ENCODE data around the gene MLEC. TPM values are rescaled to one million over a fixed set of nuclear protein-coding genes. Genes with fewer than 3 reads are reported as not detected.

MLEC gene
- total and polyA plus RNA-seq, 2 donors (not counting 1 experiment from before 2014, with no cell fraction given), result 56.4 to 120 TPM

DNA sequence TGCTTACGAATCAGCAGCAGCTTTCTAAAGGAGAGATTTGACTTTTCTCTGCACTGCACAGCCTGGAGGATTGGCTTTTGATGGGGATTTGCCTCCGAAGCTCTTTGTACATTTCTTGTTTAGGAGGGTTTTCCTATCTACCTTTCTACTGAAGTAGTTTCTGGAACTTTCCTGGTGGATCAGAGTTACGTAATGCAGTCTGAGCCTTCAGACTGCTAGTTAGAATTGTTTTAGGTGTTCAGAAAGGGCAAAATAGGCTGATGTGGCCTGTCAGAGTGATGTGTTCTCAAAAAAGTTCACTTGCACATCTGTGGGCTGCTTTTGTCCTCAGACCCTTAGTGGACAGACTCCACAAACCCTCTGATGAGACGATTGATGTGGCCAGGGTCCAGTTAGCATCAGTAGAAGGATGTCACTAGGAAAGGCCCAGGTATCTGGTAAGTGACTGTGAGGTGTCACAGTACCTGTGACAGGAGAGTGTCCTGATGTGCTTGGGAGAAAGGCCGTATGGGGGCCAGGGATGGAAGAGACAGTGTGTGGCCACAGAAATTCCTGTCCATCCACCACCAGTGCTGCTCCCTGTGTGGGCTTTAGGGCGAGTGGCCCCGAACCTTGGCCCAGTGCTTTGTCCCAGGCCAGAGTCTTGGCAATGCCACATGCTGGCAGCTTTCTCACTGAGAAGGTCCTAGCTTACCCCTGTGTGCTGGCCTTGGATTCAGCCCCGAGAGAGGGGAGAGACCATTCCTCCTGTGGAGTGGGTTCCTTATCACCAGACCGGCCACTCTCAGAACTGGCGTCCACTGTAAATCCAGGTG lies 34.2 kb downstream of the MLEC start:
- H3K36me3 ChIP-seq (ENCODE audit: control insufficient read depth, insufficient read depth, low read length), result peaks cover 21% of the 10 kb centered on the region
- H3K4me2 ChIP-seq (ENCODE audit: extremely low read depth, insufficient read depth, low read length), result no peak overlapping the region
- no peak overlapping the region for H3K9ac ChIP-seq (ENCODE audit: insufficient read depth, low read length)

DNA sequence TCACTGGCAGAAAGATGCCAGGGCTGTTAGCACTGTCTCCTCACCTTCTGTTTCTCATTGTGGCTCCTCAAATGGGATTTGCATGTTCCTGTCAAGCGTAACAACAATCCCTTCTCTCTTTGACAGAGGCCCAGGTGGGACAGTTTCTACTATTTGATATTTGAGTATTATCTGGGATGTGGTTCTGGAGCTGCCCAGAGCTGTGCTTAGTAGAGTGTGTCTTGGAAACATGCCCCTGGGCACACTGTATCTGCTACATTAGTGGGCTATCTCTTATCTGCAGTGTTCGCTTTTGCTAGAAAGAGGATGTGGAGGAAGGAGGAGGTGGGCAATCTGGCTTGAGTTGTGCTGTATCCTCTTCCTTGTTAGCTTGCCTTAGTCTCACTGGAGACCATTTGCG lies 34.9 kb downstream of the MLEC start:
- no peak overlapping the region for H2AFZ ChIP-seq (ENCODE audit: low read length)
- H3K9me3 ChIP-seq (ENCODE audit: control insufficient read depth, insufficient read depth, low read depth, low read length), result no peaks in the 10 kb centered on the region
- H3K4me2 ChIP-seq (ENCODE audit: extremely low read depth, insufficient read depth, low read length), result no peak overlapping the region
- H3K27ac ChIP-seq (ENCODE audit: insufficient read depth, low read length), result no peak overlapping the region
- no peaks in the 10 kb centered on the region for H3K27me3 ChIP-seq (ENCODE audit: control insufficient read depth, insufficient read depth, low read length)
- no peak overlapping the region for H3K4me3 ChIP-seq (replicated peaks in 1 of 4; ENCODE audit: control extremely low read depth in 1 of 4, insufficient read depth in 1 of 4, low read depth in 3 of 4, low read length in 4 of 4)
- TF ChIP-seq, protein P1, sequence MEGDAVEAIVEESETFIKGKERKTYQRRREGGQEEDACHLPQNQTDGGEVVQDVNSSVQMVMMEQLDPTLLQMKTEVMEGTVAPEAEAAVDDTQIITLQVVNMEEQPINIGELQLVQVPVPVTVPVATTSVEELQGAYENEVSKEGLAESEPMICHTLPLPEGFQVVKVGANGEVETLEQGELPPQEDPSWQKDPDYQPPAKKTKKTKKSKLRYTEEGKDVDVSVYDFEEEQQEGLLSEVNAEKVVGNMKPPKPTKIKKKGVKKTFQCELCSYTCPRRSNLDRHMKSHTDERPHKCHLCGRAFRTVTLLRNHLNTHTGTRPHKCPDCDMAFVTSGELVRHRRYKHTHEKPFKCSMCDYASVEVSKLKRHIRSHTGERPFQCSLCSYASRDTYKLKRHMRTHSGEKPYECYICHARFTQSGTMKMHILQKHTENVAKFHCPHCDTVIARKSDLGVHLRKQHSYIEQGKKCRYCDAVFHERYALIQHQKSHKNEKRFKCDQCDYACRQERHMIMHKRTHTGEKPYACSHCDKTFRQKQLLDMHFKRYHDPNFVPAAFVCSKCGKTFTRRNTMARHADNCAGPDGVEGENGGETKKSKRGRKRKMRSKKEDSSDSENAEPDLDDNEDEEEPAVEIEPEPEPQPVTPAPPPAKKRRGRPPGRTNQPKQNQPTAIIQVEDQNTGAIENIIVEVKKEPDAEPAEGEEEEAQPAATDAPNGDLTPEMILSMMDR (conservative IDR thresholded peaks at IDR 0.05 in 1 of 2, IDR thresholded peaks at IDR 0.05 in 1 of 2; ENCODE audit: low read depth in 1 of 2, low read length in 2 of 2), result no peak
- TF ChIP-seq EZH2 (IDR thresholded peaks at IDR 0.05; ENCODE audit: low read length, missing control alignments), result no peak
- no peaks in the 10 kb centered on the region for H3K79me2 ChIP-seq (ENCODE audit: control insufficient read depth, insufficient read depth, low read length)
- H4K20me1 ChIP-seq (ENCODE audit: control insufficient read depth, extremely low read depth, insufficient read depth, low read length), result no peaks in the 10 kb centered on the region
- H3K4me1 ChIP-seq (ENCODE audit: control insufficient read depth, extremely low read depth, insufficient read depth, low read length), result peaks cover 3% of the 10 kb centered on the region
- H3K9ac ChIP-seq (ENCODE audit: insufficient read depth, low read length), result no peak overlapping the region
- no peak for DNase-seq (ENCODE audit: low read depth in 2 of 2)
- peaks cover 20% of the 10 kb centered on the region for H3K36me3 ChIP-seq (ENCODE audit: control insufficient read depth, insufficient read depth, low read length)

More for the DNA sequence above, 34.2 kb downstream of the MLEC start:
- Histone ChIP-seq H3K79me2 (ENCODE audit: control insufficient read depth, insufficient read depth, low read length) (no peaks in the 10 kb centered on the region), H3K27ac (ENCODE audit: insufficient read depth, low read length) (no peak overlapping the region), H3K9me3 (ENCODE audit: control insufficient read depth, insufficient read depth, low read depth, low read length) (no peaks in the 10 kb centered on the region), H4K20me1 (ENCODE audit: control insufficient read depth, extremely low read depth, insufficient read depth, low read length) (no peaks in the 10 kb centered on the region), H2AFZ (ENCODE audit: low read length) (no peak overlapping the region), H3K27me3 (ENCODE audit: control insufficient read depth, insufficient read depth, low read length) (no peaks in the 10 kb centered on the region), H3K4me1 (ENCODE audit: control insufficient read depth, extremely low read depth, insufficient read depth, low read length) (peaks cover 3% of the 10 kb centered on the region), H3K4me3 (replicated peaks in 1 of 4; ENCODE audit: control extremely low read depth in 1 of 4, insufficient read depth in 1 of 4, low read depth in 3 of 4, low read length in 4 of 4) (no peak overlapping the region)
- TF ChIP-seq, protein P1 (conservative IDR thresholded peaks at IDR 0.05 in 1 of 2, IDR thresholded peaks at IDR 0.05 in 1 of 2; ENCODE audit: low read depth in 1 of 2, low read length in 2 of 2), result no peak
- no peak for TF ChIP-seq EZH2 (IDR thresholded peaks at IDR 0.05; ENCODE audit: low read length, missing control alignments)
- DNase-seq (ENCODE audit: low read depth in 2 of 2), result no peak

DNA sequence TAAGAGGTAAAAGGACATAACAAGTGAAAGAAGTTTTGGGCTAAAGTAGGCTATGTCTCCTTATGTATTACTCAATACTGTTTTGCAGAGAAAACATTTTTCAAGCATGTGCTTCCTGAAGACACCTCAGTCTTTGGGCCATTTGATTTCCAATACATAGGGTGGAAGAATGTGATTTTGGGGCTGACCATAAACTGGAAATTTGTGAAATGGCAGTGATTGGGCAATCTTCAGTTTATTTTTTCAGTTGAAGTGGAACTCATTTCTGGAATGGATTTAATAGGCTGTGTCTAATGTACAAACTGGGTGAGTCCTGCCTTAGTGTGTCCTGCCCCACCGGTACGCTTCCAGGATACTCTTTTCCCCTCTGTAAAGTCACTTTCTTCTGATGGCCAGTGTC lies 35.8 kb downstream of the MLEC start:
- peak in 1 of 2 donors; percentile 32 for DNase-seq (ENCODE audit: low read depth in 2 of 2)
- Histone ChIP-seq H3K4me1 (ENCODE audit: control insufficient read depth, extremely low read depth, insufficient read depth, low read length) (peaks cover 3% of the 10 kb centered on the region), H3K9me3 (ENCODE audit: control insufficient read depth, insufficient read depth, low read depth, low read length) (no peaks in the 10 kb centered on the region), H3K36me3 (ENCODE audit: control insufficient read depth, insufficient read depth, low read length) (peaks cover 20% of the 10 kb centered on the region), H3K27me3 (ENCODE audit: control insufficient read depth, insufficient read depth, low read length) (no peaks in the 10 kb centered on the region), H2AFZ (ENCODE audit: low read length) (no peak overlapping the region), H3K79me2 (ENCODE audit: control insufficient read depth, insufficient read depth, low read length) (no peaks in the 10 kb centered on the region), H3K4me2 (ENCODE audit: extremely low read depth, insufficient read depth, low read length) (no peak overlapping the region), H3K4me3 (replicated peaks in 1 of 4; ENCODE audit: control extremely low read depth in 1 of 4, insufficient read depth in 1 of 4, low read depth in 3 of 4, low read length in 4 of 4) (no peak overlapping the region), H4K20me1 (ENCODE audit: control insufficient read depth, extremely low read depth, insufficient read depth, low read length) (no peaks in the 10 kb centered on the region), H3K9ac (ENCODE audit: insufficient read depth, low read length) (no peak overlapping the region), H3K27ac (ENCODE audit: insufficient read depth, low read length) (no peak overlapping the region)
- no peak for TF ChIP-seq EZH2 (IDR thresholded peaks at IDR 0.05; ENCODE audit: low read length, missing control alignments)
- TF ChIP-seq, protein P1 (conservative IDR thresholded peaks at IDR 0.05 in 1 of 2, IDR thresholded peaks at IDR 0.05 in 1 of 2; ENCODE audit: low read depth in 1 of 2, low read length in 2 of 2), result no peak
